ENCODE data around the gene MIEF1. TPM values are rescaled to one million over a fixed set of nuclear protein-coding genes. Genes with fewer than 3 reads are reported as not detected.

The MIEF1 gene
- total RNA-seq, 1 experiment from 2014 or later: 10.6 TPM

- DNase-seq (ENCODE audit: low read depth): peak; percentile 37
Observed at GRCh38 chr22:39528080-39528661, 26.1 kb downstream of the MIEF1 start.

GRCh38 chr22:39528681-39529486, 26.8 kb downstream of the MIEF1 start:
- peak; percentile 79 for DNase-seq (ENCODE audit: low read depth)

GRCh38 chr22:39529487-39529851, 27.4 kb downstream of the MIEF1 start:
- DNase-seq (ENCODE audit: low read depth): no peak

- no peak for DNase-seq (ENCODE audit: low read depth)
Observed at GRCh38 chr22:39530116-39530515, 28.0 kb downstream of the MIEF1 start.

GRCh38 chr22:39530692-39531331, 28.7 kb downstream of the MIEF1 start:
- peak; percentile 24 for DNase-seq (ENCODE audit: low read depth)

GRCh38 chr22:39532215-39533073, 30.4 kb downstream of the MIEF1 start, which contains the start of gene RPS19BP1:
Gene RPS19BP1, minus strand, starts transcription at chr22:39532748. Its CDS starts 10 bp downstream, at chr22:39532738.
- peak; percentile 97 for DNase-seq (ENCODE audit: low read depth)

- no peak for DNase-seq (ENCODE audit: low read depth)
Observed at GRCh38 chr22:39534092-39534506, 32.0 kb downstream of the MIEF1 start.

- peak; percentile 51 for DNase-seq (ENCODE audit: low read depth)
Observed at GRCh38 chr22:39534591-39535356, 32.7 kb downstream of the MIEF1 start.

- no peak for DNase-seq (ENCODE audit: low read depth)
Observed at GRCh38 chr22:39535357-39535725, 33.3 kb downstream of the MIEF1 start.

- DNase-seq (ENCODE audit: low read depth): no peak
Observed at GRCh38 chr22:39535831-39536449, 33.9 kb downstream of the MIEF1 start.

- DNase-seq (ENCODE audit: low read depth): no peak
Observed at GRCh38 chr22:39536711-39537110, 34.6 kb downstream of the MIEF1 start.

- no peak for DNase-seq (ENCODE audit: low read depth)
Observed at GRCh38 chr22:39537975-39538374, 35.9 kb downstream of the MIEF1 start.

GRCh38 chr22:39543095-39543494, 41.0 kb downstream of the MIEF1 start:
- peak; percentile 30 for DNase-seq (ENCODE audit: low read depth)

GRCh38 chr22:39545386-39546365, 43.6 kb downstream of the MIEF1 start:
- DNase-seq (ENCODE audit: low read depth): peak; percentile 42

GRCh38 chr22:39546889-39547586, 44.9 kb downstream of the MIEF1 start:
- peak; percentile 48 for DNase-seq (ENCODE audit: low read depth)

GRCh38 chr22:39547587-39547947, 45.5 kb downstream of the MIEF1 start:
- DNase-seq (ENCODE audit: low read depth): no peak

GRCh38 chr22:39553429-39553828, 51.3 kb downstream of the MIEF1 start:
- DNase-seq (ENCODE audit: low read depth): no peak

GRCh38 chr22:39554151-39554550, 52.1 kb downstream of the MIEF1 start:
- no peak for DNase-seq (ENCODE audit: low read depth)
